T follicular helper cell (primary cell): ENCODE results near the gene SEZ6.

Experiments used
- DNase-seq: peaks from one replicate; pipeline ENCODE4 v3.0.0-alpha.2; 2020; ENCODE audit warnings: low read depth

The SEZ6 gene

DNA sequence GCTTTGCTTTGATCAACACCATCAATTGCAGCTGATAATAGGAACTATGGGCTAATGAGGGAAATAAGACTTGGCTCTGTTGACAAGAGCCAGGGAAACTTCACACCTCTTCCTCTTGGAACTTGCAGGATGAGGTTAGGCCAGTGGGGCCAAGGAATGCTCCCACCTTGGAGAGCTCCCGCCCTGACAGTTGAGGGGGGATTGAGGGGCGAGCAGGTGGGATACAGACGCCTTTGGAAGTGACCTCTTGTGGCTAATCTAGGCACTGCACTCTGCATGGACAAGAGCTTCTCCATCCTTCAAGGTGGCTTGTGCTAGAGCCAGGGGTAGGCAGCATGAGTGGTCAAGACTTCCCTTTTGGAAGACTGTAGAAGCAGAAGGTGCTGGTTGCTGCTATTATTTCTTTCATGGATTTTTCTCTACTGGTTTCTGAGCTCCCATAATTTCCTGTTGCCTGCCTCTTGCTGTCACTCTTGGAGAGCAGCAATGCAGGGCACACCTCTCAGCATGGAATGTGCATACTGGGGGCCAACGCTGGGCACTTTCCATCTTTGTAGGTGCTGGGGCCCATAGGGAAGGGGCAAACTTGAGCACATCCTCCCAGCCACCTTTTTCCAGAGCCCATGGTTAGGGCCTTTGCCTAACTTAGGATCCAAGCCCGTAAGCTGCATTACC is 52.3 kb downstream of the SEZ6 start:
- peak; percentile 33 for DNase-seq

DNA sequence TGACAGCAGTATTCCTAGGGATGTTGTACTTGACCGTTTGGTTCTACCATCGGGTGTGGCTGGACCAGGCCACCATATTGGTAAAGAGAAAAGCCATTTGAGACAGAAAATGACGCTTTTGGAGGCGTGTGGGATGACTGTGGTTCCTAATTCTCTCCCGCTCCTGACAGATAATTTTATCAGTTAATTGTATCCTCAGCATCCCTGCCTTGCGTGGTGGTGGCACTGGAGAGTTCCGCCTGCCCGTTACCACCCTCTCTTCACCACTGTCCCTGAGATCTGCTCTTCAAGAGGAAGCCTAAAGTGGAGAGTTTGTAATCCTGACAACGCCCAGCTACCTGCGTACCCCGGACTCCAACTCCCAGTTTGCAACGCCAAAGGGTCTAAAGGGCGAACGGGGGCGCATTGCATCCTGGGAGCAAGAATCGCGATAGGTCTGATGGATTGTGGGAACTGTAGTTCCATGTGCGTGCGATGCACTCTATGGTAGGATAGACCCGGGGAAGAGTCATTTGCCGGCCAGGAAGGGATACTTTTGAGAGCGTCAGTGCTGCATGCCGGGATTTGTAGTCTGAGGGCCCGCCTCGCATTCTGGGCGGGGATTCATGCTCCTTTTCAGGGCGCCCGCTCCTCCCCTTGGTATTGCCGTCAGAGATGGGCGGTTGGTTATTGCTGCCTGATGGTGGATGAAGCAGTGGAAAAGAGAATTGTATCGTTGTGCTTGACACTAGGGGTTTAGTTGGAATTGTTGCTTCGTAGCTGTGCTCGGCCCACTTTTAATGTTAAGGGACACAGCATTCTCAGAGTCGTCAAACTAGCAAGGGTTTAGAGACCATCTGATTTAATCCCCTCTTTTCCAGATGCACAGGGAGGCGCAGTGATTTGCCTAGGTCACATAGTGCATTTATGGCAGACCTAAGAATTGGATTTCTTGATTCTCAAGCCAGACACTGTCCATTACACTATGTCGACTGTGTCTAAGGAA is 53.5 kb downstream of the SEZ6 start:
- DNase-seq: peak; percentile 95

DNA sequence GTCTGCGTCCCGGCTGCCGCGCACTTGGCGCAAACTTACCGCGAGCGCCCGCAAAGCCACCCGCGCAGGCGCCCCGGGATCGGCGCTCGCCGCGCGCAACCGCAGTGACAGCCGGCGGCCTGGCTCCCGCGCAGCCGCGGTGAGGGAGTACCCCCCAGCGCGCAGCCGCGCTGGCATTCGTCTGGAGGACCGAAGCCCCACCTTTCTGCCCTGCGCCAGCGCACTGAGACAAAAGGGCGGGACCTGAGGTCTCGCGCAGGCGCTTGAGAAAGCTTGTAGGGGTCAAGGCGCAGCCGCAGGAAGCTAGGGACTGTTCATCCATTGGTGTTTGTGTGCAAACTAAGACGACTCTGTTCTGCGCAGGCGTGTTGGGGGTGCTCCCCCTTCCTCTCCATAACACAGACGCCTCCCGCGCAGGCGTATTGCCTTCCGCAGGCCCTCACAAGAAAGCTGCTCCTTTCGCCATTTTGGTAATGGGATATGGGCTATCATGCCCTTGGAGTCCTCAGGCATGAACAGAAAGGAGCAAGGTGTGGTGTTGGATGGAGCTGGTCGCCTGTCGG is 54.3 kb downstream of the SEZ6 start, which contains the start of gene PHF12:
Gene PHF12 (minus strand): TSS at position 91 of the 563 bp plus-strand sequence. CDS start 558 bp downstream, outside the sequence.
- peak; percentile 100 for DNase-seq

DNA sequence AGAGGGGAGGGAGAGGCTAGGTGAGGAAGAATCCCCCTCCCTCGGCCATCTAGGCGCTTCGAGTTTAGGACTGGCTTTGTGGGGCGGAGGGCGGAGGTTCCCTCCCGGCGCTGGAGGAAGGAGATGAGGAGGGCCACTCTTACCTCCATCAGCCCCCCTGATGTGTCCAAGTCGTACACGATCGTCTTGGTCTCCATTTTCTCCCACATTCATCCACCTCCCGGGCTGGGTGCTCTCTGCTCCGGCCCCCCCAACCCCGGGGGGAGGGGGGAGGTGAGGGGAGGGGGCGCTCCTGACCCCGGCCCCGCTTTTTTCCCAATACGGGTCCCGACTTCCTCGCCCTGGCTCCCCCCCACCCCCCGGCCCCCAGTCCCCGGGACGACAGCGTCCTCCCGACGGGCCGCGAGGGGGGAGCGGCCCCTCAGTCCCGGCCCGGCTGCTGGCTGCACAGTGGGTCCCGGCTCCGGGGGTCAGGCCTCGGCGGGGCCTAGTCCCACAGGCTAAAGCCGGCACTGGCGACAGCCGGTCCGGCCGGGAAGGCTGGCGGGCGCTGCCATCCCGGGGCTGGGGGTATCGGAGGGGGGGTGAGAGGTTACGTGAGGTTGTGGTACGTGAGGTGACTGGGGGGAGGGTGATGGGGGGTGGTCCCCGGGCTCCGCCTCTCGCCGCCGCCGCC is 54.9 kb downstream of the SEZ6 start:
- DNase-seq: no peak

DNA sequence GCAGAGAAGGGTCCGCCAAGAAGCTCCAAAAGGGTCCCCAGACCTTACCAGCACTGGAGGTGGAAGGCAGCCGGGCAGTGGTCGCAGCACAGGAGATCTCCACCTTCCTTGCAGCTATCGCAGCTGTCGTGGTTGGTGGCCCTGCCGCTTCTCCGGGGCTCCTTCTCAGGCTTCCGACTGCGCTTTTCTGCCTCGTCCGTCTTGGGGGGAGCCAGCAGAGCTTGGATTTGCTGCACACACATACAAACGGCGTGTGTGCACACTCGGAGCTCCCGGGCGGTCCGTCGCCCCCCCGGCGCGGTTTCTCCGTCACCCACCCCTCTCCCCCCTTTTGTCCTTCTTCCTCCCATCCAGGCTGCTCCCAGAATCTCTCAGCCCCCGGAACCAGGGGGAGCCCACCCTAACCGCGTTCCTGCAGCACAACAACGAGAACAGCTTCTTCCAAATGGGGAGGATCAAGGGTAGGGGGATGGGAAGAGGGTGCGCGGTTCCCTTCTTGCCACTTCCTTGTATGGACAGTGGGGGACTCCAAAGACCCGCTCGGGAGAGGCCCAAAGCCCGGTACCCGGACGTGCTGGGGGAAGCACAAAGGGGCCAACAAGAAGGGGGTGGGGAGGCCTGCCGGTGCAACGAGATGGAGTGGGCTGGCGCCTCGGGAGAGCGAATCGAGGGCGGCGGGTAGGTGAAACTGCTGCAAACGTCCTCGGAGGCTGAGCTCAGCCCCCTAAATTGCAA is 55.6 kb downstream of the SEZ6 start:
- peak; percentile 41 for DNase-seq

DNA sequence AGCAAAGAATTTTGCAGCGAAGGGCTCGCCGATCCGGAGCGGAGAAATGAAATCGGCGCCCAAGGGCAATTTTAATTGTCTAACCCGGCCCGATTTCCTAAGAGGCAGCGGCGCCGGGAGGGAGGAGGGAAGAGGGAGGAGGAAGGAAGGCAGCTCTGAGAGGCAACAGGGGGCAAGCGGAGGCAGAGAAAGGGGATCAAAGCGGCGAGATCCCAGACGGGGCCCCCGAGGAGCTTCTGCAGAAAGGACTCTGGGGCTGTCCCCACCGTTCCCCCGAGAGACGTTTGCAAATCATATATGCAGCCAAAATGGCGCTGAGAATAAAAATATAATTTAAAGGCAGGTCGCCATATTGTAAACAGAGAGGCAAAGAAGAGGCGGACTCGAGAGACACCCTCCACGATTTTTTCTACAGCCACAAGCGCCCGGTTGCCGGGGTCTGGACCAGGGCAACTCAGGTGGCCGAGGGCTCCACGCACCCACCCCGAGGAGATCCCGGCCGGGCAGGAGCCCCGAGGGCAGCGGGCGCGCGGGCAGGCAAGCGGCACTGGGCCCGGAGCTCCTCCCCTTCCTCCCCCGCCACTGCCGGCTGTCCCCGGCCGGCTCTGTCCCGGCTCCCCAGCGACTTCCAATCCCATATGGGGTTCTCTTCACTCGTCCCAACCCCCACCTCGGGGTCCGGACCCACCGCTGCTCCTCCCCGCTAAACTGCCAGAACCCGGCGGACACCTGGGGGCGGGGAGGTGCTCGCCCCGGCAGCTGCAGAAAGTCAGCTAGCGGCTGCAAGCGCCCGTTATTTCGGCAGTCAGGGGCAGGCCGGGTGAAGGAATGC is 56.4 kb downstream of the SEZ6 start:
- DNase-seq: peak; percentile 36

DNA sequence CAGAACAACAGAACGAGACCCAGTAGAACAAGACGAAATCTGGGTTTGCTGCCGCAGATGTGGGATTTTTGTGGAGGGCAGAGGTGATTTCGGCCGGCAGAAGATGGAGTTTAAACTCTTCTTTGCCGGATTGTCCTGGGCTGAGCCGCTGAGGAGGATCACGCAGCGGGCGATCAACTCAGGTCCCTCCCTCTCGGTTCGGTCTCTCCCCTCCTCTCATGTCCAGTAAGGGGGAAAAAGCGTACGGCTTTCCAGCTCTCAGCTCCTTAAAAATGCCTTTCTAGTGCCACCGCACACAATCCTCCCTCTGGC is 57.0 kb downstream of the SEZ6 start:
- DNase-seq: no peak

DNA sequence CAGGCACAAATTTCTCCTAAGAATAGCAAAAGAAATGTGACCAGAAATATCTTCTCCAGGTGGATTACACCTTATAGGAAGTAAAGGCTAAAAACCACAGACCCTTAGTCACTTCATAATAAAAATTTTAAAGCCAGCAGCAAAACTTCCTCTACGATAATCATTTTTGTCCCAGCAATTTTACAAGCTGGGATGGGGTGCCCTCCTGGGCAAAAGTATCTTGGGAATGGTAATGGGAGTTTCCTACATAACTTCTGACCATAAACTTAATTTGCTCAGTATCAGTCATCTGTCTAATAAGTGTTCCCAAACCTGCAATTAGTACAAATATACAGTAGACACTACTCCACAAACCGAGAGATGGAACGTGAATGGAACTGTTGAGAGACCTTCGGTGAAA is 57.5 kb downstream of the SEZ6 start:
- DNase-seq: no peak

DNA sequence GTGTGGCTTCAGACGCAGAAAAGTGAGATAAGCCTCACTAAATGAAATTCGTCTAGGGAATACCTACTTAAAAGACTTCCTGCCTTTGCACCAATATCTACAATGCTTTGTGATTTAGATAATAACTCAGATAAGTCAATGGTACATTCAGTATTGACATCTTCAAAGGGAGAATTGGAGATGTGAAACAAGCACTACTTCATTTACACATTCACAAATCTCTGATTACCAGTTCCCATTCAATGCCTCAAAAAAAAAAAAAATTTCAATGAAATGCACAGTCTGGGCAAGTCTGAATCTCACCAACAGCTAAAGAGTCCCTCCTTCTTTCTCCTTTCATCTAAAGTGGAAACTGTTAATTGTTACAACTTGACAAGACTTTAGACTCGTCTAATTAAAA is 58.2 kb downstream of the SEZ6 start:
- no peak for DNase-seq

DNA sequence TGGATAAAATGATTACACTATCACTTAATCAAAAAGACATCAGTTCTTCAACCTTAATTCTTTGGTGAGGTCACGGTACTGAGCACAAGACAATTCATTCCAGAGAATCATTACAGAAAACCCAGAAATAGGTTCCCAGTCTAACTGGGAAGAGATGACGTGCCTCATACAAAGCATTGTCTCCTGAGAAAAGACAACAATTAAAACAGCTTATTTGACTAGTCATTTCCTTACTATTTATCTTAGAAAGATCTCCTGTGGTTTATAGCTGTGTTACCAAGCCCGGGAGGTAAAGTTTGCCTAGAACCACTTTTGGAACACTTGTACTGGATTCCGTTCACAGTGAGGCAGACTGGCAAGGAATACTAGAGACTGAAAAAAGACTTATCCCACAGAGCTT is 59.6 kb downstream of the SEZ6 start:
- DNase-seq: no peak

DNA sequence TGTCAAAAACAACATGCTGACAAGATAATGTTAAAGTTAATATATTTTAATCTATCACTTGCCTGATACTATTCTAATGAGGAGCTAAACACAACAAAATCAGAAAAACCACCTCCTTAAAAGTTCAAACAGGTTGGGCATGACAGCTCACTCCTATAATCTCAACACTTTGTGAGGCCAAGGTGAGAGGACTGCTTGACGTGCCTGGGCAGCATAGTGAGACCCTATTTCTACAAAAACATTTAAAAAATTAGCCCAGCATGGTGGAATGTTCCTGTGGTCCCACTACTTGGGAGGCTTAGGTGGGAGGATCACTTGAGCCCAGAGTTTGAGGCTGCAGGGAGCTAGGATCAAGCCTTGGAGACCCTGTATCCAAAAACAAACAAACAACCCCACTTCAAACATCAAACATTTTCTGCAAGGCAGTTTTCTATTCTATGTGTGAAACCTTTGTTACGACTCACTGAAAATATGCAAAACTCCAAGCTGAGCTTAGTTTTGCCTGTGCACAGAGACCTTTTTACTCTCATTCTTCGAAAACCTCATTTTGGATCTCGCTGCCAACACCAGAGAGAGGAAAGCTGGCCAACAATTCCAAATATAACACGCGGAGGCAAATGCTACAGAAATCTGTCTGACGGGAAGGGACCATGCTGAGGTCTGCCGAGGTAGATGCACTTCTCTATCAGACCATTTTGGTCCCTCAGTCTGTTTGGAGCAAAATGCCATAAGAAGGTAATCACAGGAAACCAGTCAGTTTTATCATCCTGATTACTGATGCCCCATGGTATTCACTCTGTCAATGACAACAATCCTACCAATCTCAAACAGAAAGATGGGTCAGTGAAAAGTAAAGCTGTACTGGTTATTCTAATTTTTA is 60.7 kb downstream of the SEZ6 start:
- DNase-seq: no peak

DNA sequence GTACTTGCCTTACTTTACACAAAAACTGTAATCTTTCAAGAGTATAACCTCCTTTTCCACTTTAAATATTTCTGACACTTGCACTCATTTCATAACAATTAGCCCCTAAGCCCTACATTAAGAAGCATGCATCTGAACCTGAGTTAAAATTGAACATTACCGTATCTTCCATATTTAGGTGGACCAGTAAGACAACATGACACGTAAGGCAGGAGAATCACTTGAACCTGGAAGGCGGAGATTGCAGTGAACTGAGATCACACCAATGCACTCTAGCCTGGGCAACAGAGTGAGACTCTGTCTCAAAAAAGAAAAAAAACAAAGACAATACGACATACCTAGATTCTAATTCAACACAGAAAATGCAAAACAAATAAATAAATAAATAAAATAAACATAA is 61.5 kb downstream of the SEZ6 start:
- no peak for DNase-seq

DNA sequence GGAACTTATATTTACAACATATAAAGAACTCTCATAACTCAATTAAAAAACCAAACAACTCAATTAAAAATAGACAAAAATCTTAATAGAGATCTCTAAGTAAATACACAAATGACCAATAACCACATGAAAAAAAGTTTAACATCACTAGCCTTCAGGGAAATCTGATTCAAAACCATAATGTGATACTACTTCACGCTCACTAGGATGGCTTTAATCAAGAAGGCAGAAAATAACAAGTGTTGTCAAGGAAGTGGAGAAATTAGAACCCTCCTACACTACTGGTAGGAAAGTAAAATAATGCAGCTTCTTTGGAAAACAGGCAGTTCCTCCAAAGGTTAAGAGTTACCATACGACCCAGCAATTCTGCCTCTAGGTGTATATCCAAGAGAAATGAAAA is 62.9 kb downstream of the SEZ6 start:
- no peak for DNase-seq

DNA sequence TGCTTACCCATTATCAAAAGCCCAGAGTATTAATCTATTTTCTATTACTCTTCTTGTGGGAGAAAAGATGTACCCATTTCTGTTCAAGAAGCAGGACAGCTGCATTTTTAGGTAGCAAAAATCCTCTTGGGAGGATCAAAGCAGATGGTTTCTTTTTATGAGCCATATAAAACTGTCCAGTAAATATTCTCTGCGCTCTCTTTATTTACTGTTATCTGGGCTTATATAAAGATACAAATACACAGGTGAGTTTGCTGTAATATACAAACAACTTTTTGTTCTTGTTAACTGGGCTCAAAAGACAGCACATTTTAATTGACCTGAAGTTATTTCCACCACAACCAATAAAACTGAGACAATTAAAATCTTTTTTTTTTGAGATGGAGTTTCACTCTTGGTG is 64.6 kb downstream of the SEZ6 start:
- no peak for DNase-seq

DNA sequence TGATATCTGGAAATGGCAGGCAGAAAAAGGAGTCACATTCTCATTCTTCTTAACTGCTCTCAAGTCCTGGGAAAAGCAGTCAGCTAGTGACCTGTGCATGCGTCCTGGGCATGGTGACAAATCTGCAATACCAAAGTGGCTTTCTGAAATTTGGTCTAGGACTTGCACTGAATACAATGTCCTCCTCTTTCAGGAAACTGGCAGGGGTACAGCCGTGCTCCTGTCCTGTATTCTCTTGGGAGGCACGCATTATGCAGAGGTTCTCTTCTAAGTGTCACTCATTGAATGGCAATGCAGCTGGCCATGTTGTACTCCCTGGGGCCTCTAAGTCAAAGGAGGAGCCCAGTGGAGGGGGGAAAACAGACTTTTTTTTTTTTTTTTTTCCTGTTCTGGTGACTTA is 65.2 kb downstream of the SEZ6 start:
- DNase-seq: no peak

DNA sequence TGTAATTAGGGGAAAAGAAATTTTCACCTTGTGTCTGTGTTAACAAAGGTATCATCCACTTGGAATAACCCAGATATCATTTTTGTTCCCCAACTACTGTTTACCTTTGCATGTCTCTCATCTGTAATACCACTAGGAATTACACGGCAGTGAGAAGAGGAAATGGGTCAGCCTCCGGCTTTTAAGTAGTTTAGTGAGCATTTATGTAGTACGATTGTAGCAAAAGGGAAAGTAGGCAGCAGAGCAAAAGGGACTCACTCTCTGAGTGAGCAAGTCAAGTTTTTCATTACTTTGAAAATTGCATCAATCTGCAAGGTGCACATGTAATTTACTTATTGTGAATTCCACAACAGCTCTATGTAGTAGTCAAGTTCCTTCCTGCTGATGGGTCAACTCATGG is 65.7 kb downstream of the SEZ6 start:
- DNase-seq: no peak

DNA sequence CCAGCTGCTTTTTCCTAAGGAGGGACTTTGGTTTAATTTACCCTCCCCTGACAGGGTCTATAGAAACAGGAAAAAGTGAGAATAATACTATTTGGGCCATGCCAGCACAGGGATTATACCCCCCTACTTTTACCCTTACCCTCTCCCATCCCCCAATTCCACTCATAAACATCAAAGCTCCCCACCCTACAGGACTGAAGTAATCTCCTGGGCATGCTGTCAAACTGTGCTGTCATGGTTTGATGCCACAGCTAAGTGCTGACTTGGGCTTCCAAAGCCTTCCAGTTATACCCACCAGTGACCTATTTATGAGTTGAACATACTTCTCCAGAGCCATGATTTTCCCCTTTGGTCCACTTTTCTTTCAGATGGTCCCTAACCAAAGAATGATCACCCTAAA is 67.3 kb downstream of the SEZ6 start:
- DNase-seq: no peak

DNA sequence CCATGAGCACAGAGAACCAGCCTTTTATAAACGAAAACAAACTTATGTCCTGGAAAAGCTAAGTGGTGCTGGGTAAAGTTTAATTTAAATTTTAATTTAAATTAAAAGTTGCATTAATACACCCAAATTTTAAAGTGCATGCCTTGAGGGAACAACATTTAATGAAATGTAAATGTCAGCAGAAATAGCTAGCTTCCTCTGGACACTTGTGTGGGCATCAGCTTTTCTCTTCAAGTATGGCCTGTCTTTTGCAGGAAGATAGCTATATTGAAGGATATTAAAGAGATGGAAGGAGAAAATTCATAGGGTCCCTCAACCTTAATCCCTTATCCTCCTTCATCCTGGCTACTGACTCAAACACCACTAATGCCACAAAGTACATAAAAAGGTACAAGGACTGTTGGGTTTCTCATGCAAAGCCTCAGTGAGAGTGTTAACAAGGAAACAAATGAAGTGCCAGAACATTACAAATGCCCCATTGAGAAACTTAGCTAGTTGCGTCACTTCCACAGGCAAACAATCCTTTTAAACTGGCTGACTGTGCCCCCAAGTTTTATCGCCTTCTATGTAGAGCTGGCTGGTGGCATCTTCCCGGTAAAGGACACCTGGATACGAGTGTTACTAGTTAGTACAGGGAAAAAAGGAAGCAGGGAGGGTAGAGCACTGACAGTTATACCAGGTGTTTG is 68.6 kb downstream of the SEZ6 start:
- no peak for DNase-seq
